Keratinocyte (primary cell): ENCODE data around the gene MYO7B.

Experiments
- EZH2 ChIP-seq: IDR thresholded peaks from one replicate; pipeline ENCODE4 v1.6.1; 2012; ENCODE audit warnings: inconsistent platforms, mild to moderate bottlenecking, low read length, moderate library complexity
- TF ChIP-seq, protein P1 (sequence below), 3 experiments: IDR thresholded peaks in 1 of 3; conservative IDR thresholded peaks in 1 of 3; optimal IDR thresholded peaks in 1 of 3; 2 replicates in 2 of 3; 3 replicates in 1 of 3; pipeline versions ENCODE3 to v1.5.1; 2011; ENCODE audit warnings: low read length in 3 of 3, mild to moderate bottlenecking in 3 of 3, moderate library complexity in 2 of 3, control low read depth in 1 of 3, inconsistent platforms in 1 of 3; ENCODE audit not compliant: insufficient read depth in 2 of 3; ENCODE audit errors: extremely low read depth in 1 of 3

DNA sequence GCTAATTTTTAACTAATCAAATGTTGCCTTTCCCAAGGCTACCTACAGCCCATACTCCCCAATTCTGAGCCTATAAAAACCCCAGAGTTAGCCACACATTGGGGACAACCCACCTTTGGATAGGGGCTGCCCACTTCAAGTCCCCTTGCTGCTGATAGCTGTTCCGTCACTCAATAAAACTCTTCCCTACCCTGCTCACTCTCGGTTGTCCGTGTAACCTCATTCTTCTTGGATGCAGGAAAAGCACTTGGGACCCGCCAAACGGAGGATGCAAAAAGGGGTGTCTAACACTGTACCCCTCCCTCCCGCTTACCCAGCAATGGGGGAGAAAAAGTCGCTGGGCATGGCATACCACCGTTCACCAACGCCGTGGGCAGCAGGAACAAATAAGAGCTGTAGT, 21.4 kb upstream of the MYO7B start:
- TF ChIP-seq, protein P1, sequence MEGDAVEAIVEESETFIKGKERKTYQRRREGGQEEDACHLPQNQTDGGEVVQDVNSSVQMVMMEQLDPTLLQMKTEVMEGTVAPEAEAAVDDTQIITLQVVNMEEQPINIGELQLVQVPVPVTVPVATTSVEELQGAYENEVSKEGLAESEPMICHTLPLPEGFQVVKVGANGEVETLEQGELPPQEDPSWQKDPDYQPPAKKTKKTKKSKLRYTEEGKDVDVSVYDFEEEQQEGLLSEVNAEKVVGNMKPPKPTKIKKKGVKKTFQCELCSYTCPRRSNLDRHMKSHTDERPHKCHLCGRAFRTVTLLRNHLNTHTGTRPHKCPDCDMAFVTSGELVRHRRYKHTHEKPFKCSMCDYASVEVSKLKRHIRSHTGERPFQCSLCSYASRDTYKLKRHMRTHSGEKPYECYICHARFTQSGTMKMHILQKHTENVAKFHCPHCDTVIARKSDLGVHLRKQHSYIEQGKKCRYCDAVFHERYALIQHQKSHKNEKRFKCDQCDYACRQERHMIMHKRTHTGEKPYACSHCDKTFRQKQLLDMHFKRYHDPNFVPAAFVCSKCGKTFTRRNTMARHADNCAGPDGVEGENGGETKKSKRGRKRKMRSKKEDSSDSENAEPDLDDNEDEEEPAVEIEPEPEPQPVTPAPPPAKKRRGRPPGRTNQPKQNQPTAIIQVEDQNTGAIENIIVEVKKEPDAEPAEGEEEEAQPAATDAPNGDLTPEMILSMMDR (optimal IDR thresholded peaks at IDR 0.05 in 1 of 3, IDR thresholded peaks at IDR 0.05 in 1 of 3, conservative IDR thresholded peaks at IDR 0.05 in 1 of 3; ENCODE audit: extremely low read depth in 1 of 3, insufficient read depth in 2 of 3, low read length in 3 of 3): no peak
- no peak for TF ChIP-seq EZH2
